OCI-LY7 (cell line): ENCODE results near the gene GATB.

Experiments
- CTCF ChIP-seq: fragments of 200-600 bp; sonication (generic); conservative IDR thresholded peaks from 2 replicates; pipeline ENCODE4 v1.5.1; 2014; ENCODE audit warnings: mild to moderate bottlenecking, antibody characterized with exemption, low read length, moderate library complexity, mixed read lengths
- EZH2phosphoT487 ChIP-seq: fragments of 200-600 bp; sonication (generic); IDR thresholded peaks from 2 replicates; pipeline ENCODE4 v1.6.1; 2018; ENCODE audit warnings: low read depth, borderline replicate concordance, mild to moderate bottlenecking, mixed run types, antibody characterized with exemption, low read length, moderate library complexity, mixed read lengths

DNA sequence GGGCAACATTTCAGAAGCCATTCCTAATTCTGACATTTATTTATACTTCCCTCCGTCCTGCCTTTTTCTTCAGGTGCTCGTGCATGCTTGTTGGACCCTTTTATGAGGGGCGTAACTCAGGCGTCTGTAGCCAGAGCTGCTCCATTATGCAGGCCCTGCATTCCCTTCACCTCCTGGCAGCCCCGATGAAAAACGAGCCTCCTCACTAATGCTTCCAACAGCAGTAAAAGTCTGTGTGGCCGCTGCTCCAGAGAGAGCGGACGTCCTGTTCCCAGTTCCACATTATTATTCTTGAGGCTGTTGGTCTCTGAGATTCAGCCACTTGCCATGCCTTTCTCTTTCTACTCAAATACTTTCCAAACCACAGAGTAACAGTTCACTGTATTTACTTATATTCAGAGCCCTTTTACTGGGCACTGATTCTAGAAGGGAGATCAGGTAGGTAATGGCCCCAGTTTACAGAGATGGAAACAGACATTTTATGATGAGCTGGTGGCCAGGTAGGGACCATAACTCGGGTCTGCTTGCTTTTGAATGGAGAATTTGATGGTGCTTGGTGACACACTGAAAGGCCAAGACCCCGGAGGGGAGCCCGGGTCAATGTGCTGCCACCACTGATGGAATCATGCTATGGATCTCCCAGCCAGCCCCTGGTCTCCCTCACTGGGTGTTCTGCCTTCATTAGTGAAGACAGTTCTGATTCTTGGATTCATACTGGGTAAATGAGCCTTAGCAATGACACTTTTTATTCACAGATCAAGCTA, 101.0 kb downstream of the GATB start:
- TF ChIP-seq EZH2phosphoT487, result no peak
- TF ChIP-seq CTCF, result no peak
